Caco-2 (cell line): ENCODE data around the gene DDIAS. TPM values are rescaled to one million over a fixed set of nuclear protein-coding genes. Genes with fewer than 3 reads are reported as not detected.

ENCODE experiments used
- BruUV-seq: library from RNA; stranded (reverse); fragments of 400-500 nt; replicated peaks from 2 replicates; lab custom pipeline; 2021; lab: Mats Ljungman, UMichigan
- CTCF ChIA-PET: fragments of 300-600 bp; sonication (Branson Sonifier 250); formaldehyde crosslinking; loops from one replicate; lab custom pipeline; 2022; ENCODE audit warnings: antibody characterized with exemption; lab: Charles Lee
- POLR2A ChIA-PET: fragments of 300-600 bp; sonication (Branson Sonifier 250); formaldehyde crosslinking; loops from one replicate; lab custom pipeline; 2022; ENCODE audit warnings: antibody characterized with exemption; lab: Charles Lee
- DNase-seq, 2 experiments: peaks; one replicate each; pipeline versions ENCODE4 v3.0.0 to v3.0.0-alpha.2; 2020 to 2022
- H3K27me3 ChIP-seq: replicated peaks from 2 replicates; pipeline ENCODE4 v1.6.0; 2011; ENCODE audit warnings: low read length; ENCODE audit not compliant: control insufficient read depth, insufficient read depth
- H3K36me3 ChIP-seq: 2 replicates; pipeline ENCODE4 v1.5.1; 2011; ENCODE audit warnings: low read length; ENCODE audit not compliant: control insufficient read depth, insufficient read depth
- H3K4me1 ChIP-seq: fragments of 250-450 bp; sonication (Bioruptor Pico); 2 replicates; pipeline ENCODE4 v1.5.1; 2020; ENCODE audit warnings: mild to moderate bottlenecking
- H3K4me3 ChIP-seq: 2 replicates; pipeline ENCODE4 v1.5.1; 2011; ENCODE audit warnings: low read depth, mild to moderate bottlenecking, control low read depth, low read length
- H3K9me3 ChIP-seq: fragments of 250-450 bp; sonication (Bioruptor Pico); 2 replicates; pipeline ENCODE4 v1.5.1; 2020; ENCODE audit warnings: mild to moderate bottlenecking, moderate library complexity
- H3K27ac Mint-ChIP-seq: one replicate; pipeline ENCODE4 v1.8.0; 2022; ENCODE audit warnings: mixed read lengths; ENCODE audit not compliant: unreplicated experiment
- H3K27me3 Mint-ChIP-seq: one replicate; pipeline ENCODE4 v1.8.0; 2022; ENCODE audit warnings: mixed read lengths; ENCODE audit not compliant: insufficient read depth, unreplicated experiment
- H3K36me3 Mint-ChIP-seq: one replicate; pipeline ENCODE4 v1.8.0; 2022; ENCODE audit warnings: mild to moderate bottlenecking, mixed read lengths; ENCODE audit not compliant: insufficient read depth, unreplicated experiment
- H3K4me1 Mint-ChIP-seq: one replicate; pipeline ENCODE4 v1.8.0; 2022; ENCODE audit warnings: low read depth, mixed read lengths; ENCODE audit not compliant: unreplicated experiment
- H3K4me3 Mint-ChIP-seq: one replicate; pipeline ENCODE4 v1.8.0; 2022; ENCODE audit warnings: mild to moderate bottlenecking, moderate library complexity, mixed read lengths; ENCODE audit not compliant: unreplicated experiment
- H3K9me3 Mint-ChIP-seq: one replicate; pipeline ENCODE4 v1.8.0; 2022; ENCODE audit warnings: mixed read lengths; ENCODE audit not compliant: unreplicated experiment
- CTCF ChIP-seq, 2 experiments: fragments of 200-600 bp in 1 of 2; IDR thresholded peaks; 1 replicate in 1 of 2; 2 replicates in 1 of 2; pipeline versions ENCODE4 v1.5.1 to v1.8.0; 2011 to 2022; ENCODE audit warnings: antibody characterized with exemption in 1 of 2, control low read depth in 1 of 2, inconsistent platforms in 1 of 2, low read depth in 1 of 2, low read length in 1 of 2, mild to moderate bottlenecking in 1 of 2, moderate library complexity in 1 of 2; ENCODE audit not compliant: insufficient read depth in 1 of 2, severe bottlenecking in 1 of 2, unreplicated experiment in 1 of 2
- intact Hi-C: fragments of 100-400 bp; cut with micrococcal nuclease; formaldehyde crosslinking; loops from one replicate; pipeline ENCODE4 v1.10.0; 2022; ENCODE audit not compliant: unreplicated experiment
- total RNA-seq: library from RNA; stranded (reverse); gene quantifications from 2 replicates; pipeline ENCODE4 v1.2.3, GENCODE V29; 2022

Gene DDIAS
- total RNA-seq, 1 experiment from 2014 or later = 22.0 TPM

DNA sequence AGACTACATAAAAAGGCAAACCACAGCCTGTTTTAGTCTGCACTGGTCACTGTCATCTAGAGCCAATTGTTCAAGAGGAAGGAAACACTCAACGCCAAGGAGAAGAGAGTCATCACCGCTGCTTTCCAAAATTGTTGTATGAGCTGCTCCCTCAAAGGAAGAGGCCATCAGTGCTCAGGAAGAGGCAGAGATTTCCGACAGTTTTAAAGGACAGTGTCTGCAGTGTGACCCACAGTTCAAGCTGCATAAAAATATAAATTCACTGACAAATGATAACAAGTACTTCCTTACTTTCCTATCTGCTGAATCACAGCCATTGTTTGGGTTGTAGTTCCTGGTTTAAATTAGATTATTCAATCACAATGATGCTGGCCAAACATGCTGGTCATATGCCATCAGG is 17.7 kb upstream of the DDIAS start:
- no peak for TF ChIP-seq CTCF (IDR thresholded peaks at IDR 0.05; ENCODE audit: insufficient read depth in 1 of 2, low read depth in 1 of 2, low read length in 1 of 2, severe bottlenecking in 1 of 2, unreplicated experiment in 1 of 2)
- Mint-ChIP-seq H3K27me3 (no peaks in the 10 kb centered on the region), H3K27ac (no peak overlapping the region), H3K4me3 (no peak overlapping the region), H3K4me1 (peaks cover 5% of the 10 kb centered on the region), H3K9me3 (no peaks in the 10 kb centered on the region), H3K36me3 (no peaks in the 10 kb centered on the region)
- Histone ChIP-seq H3K4me1 (peaks cover 8% of the 10 kb centered on the region; the same call in 1 of the 2 replicates), H3K36me3 (peaks cover 2% of the 10 kb centered on the region; the same call in 1 of the 2 replicates), H3K4me3 (no peak overlapping the region), H3K27me3 (no peaks in the 10 kb centered on the region), H3K9me3 (no peaks in the 10 kb centered on the region)
- no TSS peak for BruUV-seq
- POLR2A ChIA-PET = interaction anchor here (1.6 kb wide), 1 partner anchor 17 kb away, joined by 8 read pairs; the partner anchor contains the start of gene PRCP
- DNase-seq = no peak
- CTCF ChIA-PET = no interaction called here
- intact Hi-C loops = no loop called here

GRCh38 chr11:82889133-82890001 is 12.2 kb upstream of the DDIAS start:
- Mint-ChIP-seq H3K27me3 (no peaks in the 10 kb centered on the region), H3K4me3 (no peak overlapping the region), H3K9me3 (no peaks in the 10 kb centered on the region), H3K27ac (no peak overlapping the region), H3K36me3 (no peaks in the 10 kb centered on the region), H3K4me1 (peaks cover 6% of the 10 kb centered on the region)
- H3K27me3 ChIP-seq = no peaks in the 10 kb centered on the region
- peaks cover 8% of the 10 kb centered on the region; the same call in 1 of the 2 replicates for H3K4me1 ChIP-seq
- H3K9me3 ChIP-seq = no peaks in the 10 kb centered on the region
- POLR2A ChIA-PET = interaction anchor here (3.6 kb wide), 1 partner anchor 11 kb away, joined by 15 read pairs; the partner anchor contains the start of gene PRCP
- intact Hi-C loops = no loop called here
- TF ChIP-seq CTCF (IDR thresholded peaks at IDR 0.05; ENCODE audit: insufficient read depth in 1 of 2, low read depth in 1 of 2, low read length in 1 of 2, severe bottlenecking in 1 of 2, unreplicated experiment in 1 of 2) = no peak
- no peak for DNase-seq
- no peaks in the 10 kb centered on the region for H3K36me3 ChIP-seq
- CTCF ChIA-PET = interaction anchor here (1.6 kb wide), 1 partner anchor 11 kb away, joined by 4 read pairs; the partner anchor contains the start of gene PRCP
- no TSS peak for BruUV-seq
- H3K4me3 ChIP-seq = no peak overlapping the region

DNA sequence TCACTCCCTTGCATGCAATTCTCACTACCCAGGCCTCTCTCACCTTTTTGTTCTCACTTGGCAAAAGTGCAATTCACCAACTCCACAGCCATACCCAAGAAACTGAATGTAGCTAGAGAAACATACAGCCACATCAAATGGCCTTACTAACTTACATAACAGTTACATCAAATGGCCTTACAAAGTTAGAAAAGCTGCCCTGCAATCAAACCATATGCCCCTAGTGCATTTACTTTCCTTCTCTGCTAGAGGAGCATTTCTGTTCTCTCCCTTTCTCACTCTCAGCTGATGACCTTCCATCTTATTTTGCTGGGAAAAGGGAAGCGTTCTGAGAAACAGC is 11.6 kb upstream of the DDIAS start:
- CTCF ChIA-PET = interaction anchor here (1.6 kb wide), 1 partner anchor 10 kb away, joined by 4 read pairs; the partner anchor contains the start of gene PRCP
- Histone ChIP-seq H3K4me3 (no peak overlapping the region), H3K36me3 (no peaks in the 10 kb centered on the region), H3K4me1 (peaks cover 8% of the 10 kb centered on the region; the same call in 1 of the 2 replicates), H3K9me3 (no peaks in the 10 kb centered on the region), H3K27me3 (no peaks in the 10 kb centered on the region)
- Mint-ChIP-seq H3K4me3 (no peak overlapping the region), H3K27me3 (no peaks in the 10 kb centered on the region), H3K9me3 (no peaks in the 10 kb centered on the region), H3K36me3 (no peaks in the 10 kb centered on the region), H3K27ac (no peak overlapping the region), H3K4me1 (peaks cover 6% of the 10 kb centered on the region)
- no peak for DNase-seq
- BruUV-seq = no TSS peak
- intact Hi-C loops = no loop called here
- TF ChIP-seq CTCF (IDR thresholded peaks at IDR 0.05; ENCODE audit: insufficient read depth in 1 of 2, low read depth in 1 of 2, low read length in 1 of 2, severe bottlenecking in 1 of 2, unreplicated experiment in 1 of 2) = no peak
- POLR2A ChIA-PET = interaction anchor here (3.6 kb wide), 1 partner anchor 11 kb away, joined by 15 read pairs; the partner anchor contains the start of gene PRCP
